SK-MEL-5 (cell line): Measurements from ENCODE around the gene C19orf53. TPM values are rescaled to one million over a fixed set of nuclear protein-coding genes. Genes with fewer than 3 reads are reported as not detected.
A peak's percentile ranks its signal among the peaks of the same experiment; 100 is the strongest.
"Not testable (repeated sequence)": the region's sequence is repeated elsewhere in the genome, so short reads cannot be mapped to it uniquely, and the experiment has no call there.

Experiments used
- DNase-seq: peaks from one replicate; pipeline ENCODE4 v3.0.0-alpha.2; 2016; ENCODE audit warnings: low read depth, low spot score
- in situ Hi-C: cut with HindIII; loops from 2 replicates; pipeline ENCODE4 v1.10.0; 2016; ENCODE audit warnings: low sequenced_read_pairs, high pct_unique_total_duplicates, low pct_unique_long_range_greater_than_20kb
- total RNA-seq: library from RNA; depleted of rRNA; stranded (reverse); fragments of >200 nt; shearing (Covaris generic); gene quantifications from 2 replicates; pipeline ENCODE4 v1.2.3, GENCODE V29; 2014

Gene C19orf53
- total RNA-seq, 1 experiment from 2014 or later: 175 TPM

DNA sequence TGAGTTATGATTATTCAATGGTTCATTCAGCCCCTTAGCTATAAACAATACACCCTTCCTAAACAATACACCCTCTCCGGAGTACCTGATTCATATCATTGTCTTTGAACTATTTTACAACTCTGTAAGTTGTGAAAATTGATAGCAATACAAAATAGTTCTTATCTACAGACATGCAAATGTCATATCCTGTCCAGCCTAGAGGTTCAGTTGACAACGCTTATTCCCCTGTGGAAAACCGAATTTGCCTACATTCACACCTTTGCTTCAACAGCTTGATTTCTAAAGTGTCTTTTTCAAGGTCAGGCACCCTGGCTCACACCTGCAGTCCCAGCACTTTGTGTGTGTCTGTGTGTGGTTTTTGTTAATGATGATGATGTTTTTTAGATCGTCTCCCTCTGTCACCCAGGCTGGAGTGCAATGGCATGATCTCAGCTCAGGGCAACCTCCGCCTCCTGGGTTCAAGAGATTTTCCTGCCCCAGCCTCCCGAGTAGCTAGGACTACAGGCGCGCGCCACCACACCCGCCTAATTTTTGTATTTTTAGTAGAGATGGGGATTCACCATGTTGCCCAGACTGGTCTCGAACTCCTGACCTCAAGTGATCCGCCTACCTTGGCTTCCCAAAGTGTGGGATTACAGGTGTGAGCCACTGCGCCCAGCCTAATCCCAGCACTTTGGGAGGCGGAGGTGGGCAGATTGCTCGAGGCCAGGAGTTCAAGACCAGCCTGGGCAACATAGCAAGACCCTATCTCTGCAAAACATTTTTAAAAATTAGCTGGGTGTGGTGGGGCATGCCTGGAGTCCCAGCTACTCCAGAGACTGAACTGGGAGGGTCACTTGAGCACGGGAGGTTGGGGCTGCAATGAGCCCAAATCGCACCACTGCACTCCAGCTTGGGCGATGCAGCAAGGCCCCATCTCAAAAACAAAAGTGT lies 9.6 kb downstream of the C19orf53 start:
- no peak for DNase-seq
- in situ Hi-C loops: no loop called here

DNA sequence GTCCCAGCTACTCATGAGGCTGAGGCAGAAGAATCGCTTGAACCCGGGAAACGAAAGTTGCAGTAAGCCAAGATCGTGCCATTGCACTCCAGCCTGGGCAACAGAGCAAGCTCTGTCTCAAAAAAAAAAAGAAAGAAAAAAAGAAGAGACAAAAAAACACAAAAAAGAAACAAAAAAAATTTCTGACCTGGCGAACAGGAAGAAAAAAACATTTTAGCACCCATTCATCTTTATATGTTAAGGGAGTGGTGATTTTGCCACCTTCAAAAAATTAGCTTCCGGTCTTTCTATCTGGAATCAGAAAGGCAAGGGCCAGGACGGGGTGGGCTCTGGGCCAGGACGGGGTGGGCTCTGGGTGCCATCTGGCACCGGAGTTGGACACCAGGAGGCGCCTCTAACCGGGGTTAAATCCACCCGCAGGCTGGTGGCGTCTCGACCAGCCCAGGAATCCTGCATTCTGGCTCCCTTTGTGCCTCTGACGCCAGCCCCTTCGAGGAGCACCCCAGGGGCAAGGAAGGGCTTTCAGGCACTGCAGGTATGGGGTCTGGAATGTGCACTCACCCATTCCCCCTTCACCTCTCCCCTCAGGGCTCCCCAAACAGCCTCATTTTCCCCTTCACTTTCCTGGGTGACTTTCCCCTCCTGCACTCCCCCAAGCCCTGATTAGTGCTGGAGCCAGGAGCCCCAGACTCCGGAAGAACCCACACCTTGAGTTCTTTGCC lies 10.6 kb downstream of the C19orf53 start:
- DNase-seq: peak; percentile 68
- in situ Hi-C loops: no loop called here

DNA sequence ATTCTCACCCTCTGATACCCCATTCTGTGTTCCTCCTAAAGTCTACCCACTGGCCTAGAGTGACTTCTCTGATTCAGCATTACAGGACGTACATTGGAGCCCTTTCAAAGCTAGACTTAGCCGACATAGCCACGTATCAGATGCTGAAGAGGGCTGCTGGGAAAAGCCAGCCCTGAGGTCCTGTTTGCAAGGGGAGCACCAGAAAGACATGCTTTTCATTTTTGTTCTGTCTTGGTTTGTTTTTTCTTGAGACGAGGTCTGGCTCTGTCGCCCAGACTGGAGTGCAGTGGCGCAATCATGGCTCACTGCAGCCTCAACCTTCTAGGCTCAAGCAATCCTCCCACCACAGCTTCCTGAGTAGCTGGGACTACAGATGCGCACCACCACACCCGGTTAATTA lies 14.7 kb downstream of the C19orf53 start:
- in situ Hi-C loops: no loop called here
- no peak for DNase-seq

DNA sequence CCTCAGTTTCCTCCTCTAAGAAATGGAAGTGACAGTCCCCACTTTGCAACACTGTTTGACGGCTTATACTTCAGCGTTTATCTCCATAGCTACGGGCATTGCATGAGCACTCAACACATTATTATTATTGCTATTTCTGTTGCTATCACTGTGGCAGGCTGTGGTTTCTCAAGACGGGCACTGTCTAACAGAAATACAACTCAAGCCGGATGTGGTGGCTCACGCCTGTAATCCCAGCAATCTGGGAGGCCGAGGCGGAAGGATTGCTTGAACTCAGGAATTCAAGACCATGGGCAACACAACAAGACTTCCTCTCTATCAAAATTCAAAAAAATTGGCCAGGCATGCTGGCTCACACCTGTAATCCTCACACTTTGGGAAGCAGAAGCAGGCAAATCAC lies 16.1 kb downstream of the C19orf53 start:
- in situ Hi-C loops: no loop called here
- DNase-seq: no peak

DNA sequence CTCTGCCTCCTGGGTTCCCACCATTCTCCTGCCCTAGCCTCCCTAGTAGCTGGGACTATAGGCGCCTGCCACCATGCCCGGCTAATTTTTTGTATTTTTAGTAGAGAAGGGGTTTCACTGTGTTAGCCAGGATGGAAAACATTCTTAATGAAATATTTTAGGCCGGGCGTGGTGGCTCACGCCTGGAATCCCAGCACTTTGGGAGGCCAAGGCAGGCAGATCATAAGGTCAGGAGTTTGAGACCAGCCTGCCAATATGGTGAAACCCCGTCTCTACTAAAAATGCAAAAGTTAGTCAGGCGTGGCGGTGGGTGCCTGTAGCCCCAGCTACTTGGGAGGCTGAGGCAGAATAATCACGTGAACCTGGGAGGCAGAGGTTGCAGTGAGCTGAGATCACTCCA lies 19.1 kb downstream of the C19orf53 start:
- DNase-seq, in situ Hi-C loops: not testable (repeated sequence)

DNA sequence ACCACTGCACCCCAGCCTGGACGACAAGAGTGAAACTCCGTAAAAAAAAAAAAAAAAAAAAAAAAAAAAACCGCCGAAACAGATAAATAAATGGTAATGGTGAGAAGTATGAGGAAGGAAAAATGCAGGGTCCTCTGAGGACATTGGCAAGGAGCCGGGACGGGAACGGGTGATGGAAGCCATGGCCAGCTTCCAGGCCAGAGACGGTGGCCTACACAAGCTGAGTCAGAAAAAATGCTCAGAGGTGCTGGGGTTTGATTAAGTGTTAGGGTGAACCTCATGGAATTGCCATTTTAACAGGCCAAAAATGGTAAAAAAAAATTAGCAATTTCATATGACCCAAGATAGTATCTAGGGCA lies 20.1 kb downstream of the C19orf53 start:
- DNase-seq: peak; percentile 11
- in situ Hi-C loops: no loop called here

DNA sequence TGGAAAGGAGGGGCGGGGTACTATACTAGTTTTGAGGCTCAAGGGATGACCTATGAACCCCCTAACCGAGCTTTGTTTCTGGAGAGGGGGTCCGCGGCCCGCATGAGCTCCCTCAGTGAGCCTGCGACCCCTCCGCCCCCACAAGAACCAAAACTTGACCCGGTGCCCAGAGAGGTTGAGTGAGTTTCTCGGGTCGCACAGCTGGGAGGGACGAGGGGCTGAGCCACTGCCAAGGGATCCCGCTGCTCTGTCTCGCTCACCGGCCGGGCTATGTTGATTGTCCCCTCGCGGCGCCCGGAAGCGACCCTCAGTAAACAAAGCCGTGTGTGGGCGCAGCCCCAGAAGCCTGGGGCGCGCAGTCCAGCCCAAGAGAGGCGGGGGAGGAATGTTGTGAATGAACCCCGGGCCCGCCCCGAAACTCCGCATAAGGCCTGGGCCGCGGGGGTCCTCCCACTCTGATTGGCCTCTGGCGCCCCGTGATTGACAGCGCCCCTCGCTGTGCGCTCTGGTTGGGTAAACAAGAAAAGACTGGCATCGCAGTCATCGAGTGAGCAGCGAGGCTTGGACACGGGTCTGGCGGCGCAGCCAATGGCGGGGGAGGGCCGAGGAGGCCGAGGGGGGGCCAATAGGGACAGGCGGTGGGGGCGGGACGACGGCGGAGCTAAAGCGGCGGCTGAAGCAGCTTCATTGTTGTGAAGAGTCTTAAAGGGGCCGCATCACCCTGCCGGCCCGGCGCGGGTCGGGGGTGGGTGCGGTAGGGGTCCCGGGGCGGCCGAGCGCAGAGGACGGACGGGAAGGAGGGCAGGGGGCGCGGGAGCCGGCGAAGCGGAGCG lies 20.7 kb downstream of the C19orf53 start, which contains the start of gene ZSWIM4:
Gene ZSWIM4, plus strand, starts transcription at position 687 of the 833 bp plus-strand sequence. CDS start 206 bp downstream, outside the sequence.
- peak; percentile 98 for DNase-seq
- in situ Hi-C loops: no loop called here

DNA sequence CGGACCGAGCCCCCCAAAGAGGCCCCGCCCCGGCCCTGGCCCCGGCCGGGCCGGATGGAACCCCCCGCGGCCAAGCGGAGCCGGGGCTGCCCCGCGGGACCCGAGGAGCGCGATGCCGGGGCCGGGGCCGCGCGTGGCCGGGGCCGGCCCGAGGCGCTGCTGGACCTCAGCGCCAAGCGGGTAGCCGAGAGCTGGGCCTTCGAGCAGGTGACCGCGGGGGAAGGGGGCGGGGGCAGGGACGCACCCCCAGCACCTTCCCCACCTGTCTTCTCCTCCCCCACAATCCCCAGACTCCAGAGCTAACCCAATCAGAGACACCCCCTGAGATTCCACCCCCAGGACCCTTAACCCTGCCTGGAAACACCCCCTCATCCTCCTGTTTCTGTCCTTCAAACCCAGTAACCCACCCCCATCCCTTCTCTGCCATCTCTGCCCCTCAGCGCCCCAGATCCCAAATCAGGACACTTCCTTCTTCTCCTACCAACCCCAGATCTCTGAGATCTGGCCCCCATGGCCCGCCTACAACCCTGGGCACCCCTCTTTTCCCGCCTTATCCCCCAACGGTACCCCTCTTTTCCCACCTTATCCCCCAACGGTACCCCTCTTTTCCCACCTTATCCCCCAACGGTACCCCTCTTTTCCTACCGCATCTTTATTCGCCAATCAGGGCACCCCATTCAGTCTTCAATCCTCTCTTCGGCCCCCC lies 21.5 kb downstream of the C19orf53 start:
- in situ Hi-C loops: no loop called here
- DNase-seq: no peak

DNA sequence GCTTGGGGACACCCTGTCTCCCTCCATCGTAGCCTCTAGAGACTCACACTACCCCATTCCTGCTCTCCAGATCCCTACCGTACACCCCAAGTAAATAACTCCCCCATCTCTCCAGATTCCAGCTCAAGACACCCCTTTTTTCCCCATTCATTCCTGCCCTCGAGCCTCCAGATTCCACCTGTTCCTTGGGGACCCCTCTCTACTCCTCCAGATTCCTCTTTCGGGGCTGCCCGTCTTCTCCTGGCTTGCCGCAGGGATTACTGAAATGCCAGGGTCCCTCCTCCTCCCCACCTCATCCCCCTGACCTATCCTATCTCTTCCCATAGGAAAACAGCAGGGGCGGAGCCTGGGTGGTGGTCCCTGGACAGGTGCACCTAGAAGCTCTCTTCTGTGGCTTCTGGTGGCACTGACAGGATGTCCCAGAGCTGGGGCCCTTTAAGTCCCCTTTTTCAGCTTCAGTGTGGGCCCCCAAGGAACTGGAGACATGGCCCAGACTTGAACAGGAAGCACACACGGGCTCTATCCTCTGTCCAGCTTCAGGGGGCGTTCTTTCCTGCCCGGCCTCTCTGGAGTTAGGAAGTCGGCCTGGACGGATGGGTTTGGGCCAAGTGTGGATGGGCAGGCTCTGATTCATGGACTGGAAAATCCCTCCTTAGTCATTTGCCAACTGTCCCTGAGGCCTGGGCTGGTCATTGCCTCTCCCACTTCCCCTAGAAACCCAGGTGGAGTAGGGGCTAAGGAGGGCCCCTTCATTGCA lies 22.2 kb downstream of the C19orf53 start:
- DNase-seq: peak; percentile 17
- in situ Hi-C loops: no loop called here

DNA sequence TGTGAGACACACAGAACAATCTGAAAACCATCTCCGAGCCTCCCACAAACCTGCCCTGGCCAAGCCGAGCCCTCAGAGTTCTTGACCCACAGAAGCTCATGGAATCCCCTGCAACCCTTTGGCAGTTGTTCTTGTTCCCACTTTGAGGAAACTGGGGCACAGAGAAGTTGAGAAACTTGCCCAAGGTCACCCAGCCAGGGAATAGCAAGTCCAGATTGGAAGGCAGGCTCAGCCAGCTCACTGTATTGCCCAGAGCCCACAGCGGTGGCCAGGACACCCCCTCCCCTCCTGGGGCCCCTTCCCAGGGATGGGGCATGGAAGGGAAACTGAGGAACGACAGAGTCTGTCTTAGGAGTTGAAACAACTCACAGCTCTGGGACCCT lies 22.8 kb downstream of the C19orf53 start:
- DNase-seq: no peak
- in situ Hi-C loops: no loop called here

DNA sequence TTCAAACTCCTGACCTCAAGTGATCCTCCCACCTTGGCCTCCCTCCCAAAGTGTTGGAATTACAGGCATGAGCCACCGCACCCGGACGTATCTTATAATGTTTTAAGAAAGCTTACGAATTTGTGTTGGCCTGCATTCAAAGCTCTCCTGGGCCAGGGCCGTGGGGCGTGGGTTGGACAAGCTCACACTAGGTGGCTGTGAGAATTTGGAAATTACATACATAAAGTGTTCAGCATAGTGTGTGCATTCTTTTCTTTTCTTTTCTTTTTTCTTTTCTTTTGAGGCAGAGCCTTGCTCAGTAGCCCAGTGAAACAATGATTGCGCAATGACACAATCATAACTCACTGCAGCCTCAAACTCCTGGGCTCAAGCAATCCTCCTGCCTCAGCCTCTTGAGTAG lies 23.6 kb downstream of the C19orf53 start:
- in situ Hi-C loops: no loop called here
- no peak for DNase-seq

DNA sequence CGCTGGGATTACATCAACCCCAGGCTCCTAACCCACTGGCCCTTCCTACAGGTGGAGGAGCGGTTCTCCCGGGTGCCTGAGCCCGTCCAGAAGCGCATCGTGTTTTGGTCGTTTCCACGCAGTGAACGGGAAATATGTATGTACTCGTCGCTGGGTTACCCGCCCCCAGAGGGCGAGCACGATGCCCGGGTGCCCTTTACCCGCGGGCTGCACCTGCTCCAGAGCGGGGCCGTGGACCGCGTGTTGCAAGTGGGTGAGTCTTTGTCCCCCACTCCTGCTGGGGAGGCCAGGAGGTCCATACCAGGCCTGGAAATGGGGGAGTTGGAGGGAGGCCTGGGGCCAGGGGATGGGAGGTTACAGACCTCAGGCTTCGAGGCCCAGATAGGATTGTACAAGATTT lies 25.4 kb downstream of the C19orf53 start:
- in situ Hi-C loops: no loop called here
- DNase-seq: no peak

DNA sequence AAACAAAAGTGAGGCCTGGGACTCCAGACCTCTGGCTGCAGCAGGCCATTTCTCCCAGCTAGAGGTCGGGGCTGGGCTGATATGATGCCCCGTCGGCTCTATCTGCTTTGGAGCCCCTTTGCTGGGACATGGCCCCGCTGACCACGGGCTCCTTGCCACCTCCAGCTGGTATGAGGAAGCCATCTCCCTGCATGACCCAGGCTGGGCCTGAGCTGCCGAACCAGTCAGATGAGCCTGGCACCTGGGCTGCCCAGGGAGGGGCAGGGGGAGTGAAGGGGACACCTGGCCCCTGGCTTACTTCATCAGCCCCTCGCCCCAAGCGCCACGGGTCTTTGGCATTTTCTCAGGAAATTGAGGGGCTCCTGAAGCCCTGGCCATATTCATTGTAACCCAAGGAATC lies 28.8 kb downstream of the C19orf53 start:
- DNase-seq: no peak
- in situ Hi-C loops: no loop called here

DNA sequence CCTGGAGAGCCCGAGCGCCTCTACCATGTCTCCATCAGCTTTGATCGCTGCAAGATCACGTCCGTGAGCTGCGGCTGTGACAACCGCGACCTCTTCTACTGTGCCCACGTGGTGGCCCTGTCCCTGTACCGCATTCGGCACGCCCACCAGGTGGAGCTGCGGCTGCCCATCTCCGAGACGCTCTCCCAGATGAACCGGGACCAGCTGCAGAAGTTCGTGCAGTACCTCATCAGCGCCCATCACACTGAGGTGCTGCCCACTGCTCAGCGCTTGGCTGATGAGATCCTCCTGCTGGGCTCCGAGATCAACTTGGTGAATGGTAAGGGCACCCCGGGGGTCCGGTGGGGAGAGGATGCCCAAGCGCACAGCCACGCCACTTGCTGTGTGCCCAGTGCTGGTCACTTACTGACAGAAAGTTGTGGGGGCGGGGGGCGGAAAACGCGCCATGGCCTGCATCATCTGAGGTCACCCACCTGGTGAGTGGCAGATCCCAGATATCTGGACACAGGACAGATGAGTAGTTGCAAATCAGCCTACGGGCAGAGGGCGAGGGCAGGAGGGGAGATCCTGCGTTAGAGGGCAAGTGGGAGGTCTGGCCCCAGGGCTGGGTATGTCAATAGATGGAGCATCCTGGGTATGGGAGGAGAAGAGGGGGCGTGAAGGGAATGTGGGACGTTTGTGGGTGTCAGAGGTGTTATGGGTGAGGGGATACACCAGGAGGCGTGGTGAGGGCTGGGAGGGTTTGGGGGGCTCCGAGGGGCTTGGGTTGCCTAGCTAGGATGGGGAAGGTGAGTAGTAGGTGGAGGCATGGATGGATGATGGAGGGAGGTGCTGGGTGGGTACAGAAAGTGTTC lies 30.8 kb downstream of the C19orf53 start:
- in situ Hi-C loops: no loop called here
- no peak for DNase-seq

DNA sequence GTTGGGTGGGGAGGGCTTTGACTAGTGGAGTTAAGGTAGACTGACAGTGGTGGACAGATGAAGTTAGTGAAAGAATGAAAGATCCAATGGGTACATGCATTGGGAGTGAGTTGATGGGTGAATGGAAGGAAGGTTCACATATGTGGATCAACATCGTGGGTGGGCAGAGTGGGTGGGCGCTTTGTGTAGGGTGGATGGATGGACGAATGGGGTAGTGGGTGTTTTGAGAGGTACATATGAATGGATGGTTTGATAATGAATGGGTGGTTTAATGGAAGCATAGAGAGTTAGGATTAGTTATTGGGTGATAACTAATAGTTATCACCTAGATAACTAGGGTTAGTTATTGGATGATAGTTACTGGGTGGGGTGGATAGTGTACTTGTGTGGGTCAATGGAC lies 32.5 kb downstream of the C19orf53 start:
- in situ Hi-C loops: no loop called here
- no peak for DNase-seq

DNA sequence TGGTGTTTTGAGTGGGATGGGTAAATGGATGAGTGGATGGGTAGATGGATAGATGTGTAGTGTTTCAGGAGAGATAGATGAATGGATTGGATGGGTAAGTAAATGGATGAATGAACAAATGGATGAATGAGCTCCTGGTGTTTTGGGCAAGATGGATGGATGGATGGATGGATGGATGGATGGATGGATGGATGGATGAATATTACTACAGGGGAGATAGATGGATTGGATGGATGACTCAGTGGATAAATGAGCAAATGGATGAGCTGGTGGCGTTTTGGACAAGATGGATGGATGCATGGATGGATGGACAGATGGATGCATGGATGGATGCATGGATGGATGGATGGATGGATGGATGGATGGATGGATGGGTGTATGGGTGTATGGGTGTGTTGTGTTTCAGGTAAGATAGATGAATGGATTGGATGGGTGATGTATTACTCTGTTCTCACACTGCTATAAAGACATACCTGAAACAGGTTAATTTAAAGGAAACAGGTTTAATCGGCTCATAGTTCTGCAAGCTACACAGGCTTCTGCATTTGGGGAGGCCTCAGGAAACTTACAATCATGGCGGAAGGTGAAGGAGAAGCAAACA lies 33.3 kb downstream of the C19orf53 start:
- in situ Hi-C loops: no loop called here
- DNase-seq: no peak
